Measurements from ENCODE around the gene UBE2D3.

DNA sequence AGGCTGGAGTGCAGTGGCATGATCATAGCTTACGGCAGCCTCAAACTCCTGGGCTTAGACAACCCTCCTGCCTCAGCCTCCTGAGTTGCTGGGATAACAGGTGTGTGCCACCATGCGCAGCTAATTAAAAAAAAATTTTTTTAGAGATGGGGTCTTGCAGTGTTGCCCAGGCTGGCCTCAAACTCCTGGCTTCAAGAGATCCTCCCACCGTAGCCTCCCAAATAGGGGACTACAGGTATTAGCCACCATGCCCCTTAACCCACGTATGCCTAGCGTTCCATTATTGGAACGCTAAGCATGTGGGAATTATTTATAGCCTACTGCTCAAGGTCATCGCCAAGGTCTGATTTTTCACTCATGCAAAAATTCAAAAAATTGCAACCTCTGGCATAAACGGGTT lies 20.3 kb upstream of the UBE2D3 start:
- TF ChIP-seq POLR2A (IDR thresholded peaks at IDR 0.05) (no peak), POLR2AphosphoS5 (IDR thresholded peaks at IDR 0.05) (no peak)
- TF ChIP-seq, protein P1, sequence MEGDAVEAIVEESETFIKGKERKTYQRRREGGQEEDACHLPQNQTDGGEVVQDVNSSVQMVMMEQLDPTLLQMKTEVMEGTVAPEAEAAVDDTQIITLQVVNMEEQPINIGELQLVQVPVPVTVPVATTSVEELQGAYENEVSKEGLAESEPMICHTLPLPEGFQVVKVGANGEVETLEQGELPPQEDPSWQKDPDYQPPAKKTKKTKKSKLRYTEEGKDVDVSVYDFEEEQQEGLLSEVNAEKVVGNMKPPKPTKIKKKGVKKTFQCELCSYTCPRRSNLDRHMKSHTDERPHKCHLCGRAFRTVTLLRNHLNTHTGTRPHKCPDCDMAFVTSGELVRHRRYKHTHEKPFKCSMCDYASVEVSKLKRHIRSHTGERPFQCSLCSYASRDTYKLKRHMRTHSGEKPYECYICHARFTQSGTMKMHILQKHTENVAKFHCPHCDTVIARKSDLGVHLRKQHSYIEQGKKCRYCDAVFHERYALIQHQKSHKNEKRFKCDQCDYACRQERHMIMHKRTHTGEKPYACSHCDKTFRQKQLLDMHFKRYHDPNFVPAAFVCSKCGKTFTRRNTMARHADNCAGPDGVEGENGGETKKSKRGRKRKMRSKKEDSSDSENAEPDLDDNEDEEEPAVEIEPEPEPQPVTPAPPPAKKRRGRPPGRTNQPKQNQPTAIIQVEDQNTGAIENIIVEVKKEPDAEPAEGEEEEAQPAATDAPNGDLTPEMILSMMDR (IDR thresholded peaks at IDR 0.05) = no peak

Data from breast epithelium (tissue), 3 donors.